ENCODE measurements around the gene CSNK1E. TPM values are rescaled to one million over a fixed set of nuclear protein-coding genes. Genes with fewer than 3 reads are reported as not detected.

CSNK1E gene
- total RNA-seq, 2 experiments from 2014 or later = 105 to 108 TPM

GRCh38 chr22:38262051-38262795 is 55.0 kb downstream of the CSNK1E start:
- peaks cover 32% of the 10 kb centered on the region for H3K4me1 Mint-ChIP-seq (ENCODE audit: low read depth)
- H3K9me3 Mint-ChIP-seq = no peaks in the 10 kb centered on the region
- H3K36me3 Mint-ChIP-seq (ENCODE audit: low read depth) = no peaks in the 10 kb centered on the region
- intact Hi-C loops (cut with micrococcal nuclease) = loop anchor here (1.0 kb wide), 2 partner anchors 91 to 310 kb away; no protein-coding TSS in a partner anchor
- DNase-seq = peak; percentile 60
- H3K27ac Mint-ChIP-seq = no peak overlapping the region
- CTCF ChIA-PET = no interaction called here
- H3K4me3 Mint-ChIP-seq = no peak overlapping the region
- H3K27me3 Mint-ChIP-seq (ENCODE audit: low read depth) = no peaks in the 10 kb centered on the region

- CTCF ChIA-PET = interaction anchor here (1.0 kb wide), 1 partner anchor 17 kb away, joined by 3 read pairs; no protein-coding TSS in a partner anchor
- H3K27me3 Mint-ChIP-seq (ENCODE audit: low read depth) = no peaks in the 10 kb centered on the region
- H3K4me3 Mint-ChIP-seq = no peak overlapping the region
- no peaks in the 10 kb centered on the region for H3K9me3 Mint-ChIP-seq
- peaks cover 25% of the 10 kb centered on the region for H3K4me1 Mint-ChIP-seq (ENCODE audit: low read depth)
- intact Hi-C loops (cut with micrococcal nuclease) = no loop called here
- H3K36me3 Mint-ChIP-seq (ENCODE audit: low read depth) = no peaks in the 10 kb centered on the region
- no peak overlapping the region for H3K27ac Mint-ChIP-seq
- DNase-seq = no peak
Measured at GRCh38 chr22:38260761-38261681, 56.2 kb downstream of the CSNK1E start.

DNA sequence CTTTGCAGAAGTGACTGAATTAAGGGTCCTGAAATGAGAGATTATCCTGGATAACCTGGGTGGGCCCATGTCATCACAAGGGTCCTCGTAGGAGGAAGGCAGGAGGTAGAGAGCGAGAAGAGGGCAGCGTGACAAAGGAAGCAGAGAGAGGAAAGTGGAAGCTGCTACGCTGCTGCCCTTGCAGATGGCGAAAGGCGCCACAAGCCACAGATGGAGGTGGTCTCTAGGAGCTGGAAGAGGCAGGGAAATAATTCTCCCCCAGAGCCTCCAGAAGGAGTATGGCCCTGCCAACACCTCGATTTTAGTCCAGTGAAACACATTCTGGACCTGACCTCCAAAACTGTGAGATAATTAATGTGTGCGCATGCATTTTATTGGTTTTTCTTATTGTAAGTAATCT is 57.9 kb downstream of the CSNK1E start:
- Mint-ChIP-seq H3K27ac (no peak overlapping the region), H3K9me3 (no peaks in the 10 kb centered on the region), H3K36me3 (ENCODE audit: low read depth) (no peaks in the 10 kb centered on the region), H3K27me3 (ENCODE audit: low read depth) (no peaks in the 10 kb centered on the region), H3K4me1 (ENCODE audit: low read depth) (peaks cover 22% of the 10 kb centered on the region), H3K4me3 (no peak overlapping the region)
- intact Hi-C loops (cut with micrococcal nuclease) = no loop called here
- no peak for DNase-seq
- CTCF ChIA-PET = no interaction called here

GRCh38 chr22:38258895-38259294 is 58.3 kb downstream of the CSNK1E start:
- H3K36me3 Mint-ChIP-seq (ENCODE audit: low read depth) = no peaks in the 10 kb centered on the region
- intact Hi-C loops (cut with micrococcal nuclease) = no loop called here
- CTCF ChIA-PET = no interaction called here
- no peak overlapping the region for H3K4me3 Mint-ChIP-seq
- no peak for DNase-seq
- peaks cover 22% of the 10 kb centered on the region for H3K4me1 Mint-ChIP-seq (ENCODE audit: low read depth)
- H3K27me3 Mint-ChIP-seq (ENCODE audit: low read depth) = no peaks in the 10 kb centered on the region
- H3K9me3 Mint-ChIP-seq = no peaks in the 10 kb centered on the region
- peak overlapping the region; percentile 46 for H3K27ac Mint-ChIP-seq

GRCh38 chr22:38257650-38258250 is 59.5 kb downstream of the CSNK1E start:
- Mint-ChIP-seq H3K4me1 (ENCODE audit: low read depth) (peaks cover 22% of the 10 kb centered on the region), H3K9me3 (no peaks in the 10 kb centered on the region), H3K27me3 (ENCODE audit: low read depth) (no peaks in the 10 kb centered on the region), H3K36me3 (ENCODE audit: low read depth) (no peaks in the 10 kb centered on the region), H3K27ac (no peak overlapping the region), H3K4me3 (no peak overlapping the region)
- DNase-seq = no peak
- intact Hi-C loops (cut with micrococcal nuclease) = no loop called here
- CTCF ChIA-PET = interaction anchor here (0.6 to 1.2 kb wide), 2 partner anchors 82 to 206 kb away, joined by 3 read pairs; no protein-coding TSS in a partner anchor

- CTCF ChIA-PET = interaction anchor here (0.6 to 1.2 kb wide), 2 partner anchors 83 to 205 kb away, joined by 3 read pairs; no protein-coding TSS in a partner anchor
- Mint-ChIP-seq H3K27ac (no peak overlapping the region), H3K9me3 (no peaks in the 10 kb centered on the region), H3K4me3 (no peak overlapping the region), H3K4me1 (ENCODE audit: low read depth) (peaks cover 19% of the 10 kb centered on the region), H3K36me3 (ENCODE audit: low read depth) (no peaks in the 10 kb centered on the region), H3K27me3 (ENCODE audit: low read depth) (no peaks in the 10 kb centered on the region)
- no peak for DNase-seq
- intact Hi-C loops (cut with micrococcal nuclease) = no loop called here
Measured at GRCh38 chr22:38257181-38257580, 60.1 kb downstream of the CSNK1E start.

GRCh38 chr22:38255697-38256096 is 61.5 kb downstream of the CSNK1E start:
- no peaks in the 10 kb centered on the region for H3K36me3 Mint-ChIP-seq (ENCODE audit: low read depth)
- CTCF ChIA-PET = interaction anchor here (0.6 to 1.1 kb wide), 2 partner anchors 12 to 14 kb away, joined by 4 read pairs; no protein-coding TSS in a partner anchor
- no peak overlapping the region for H3K27ac Mint-ChIP-seq
- H3K9me3 Mint-ChIP-seq = no peaks in the 10 kb centered on the region
- H3K4me3 Mint-ChIP-seq = no peak overlapping the region
- no peak for DNase-seq
- intact Hi-C loops (cut with micrococcal nuclease) = no loop called here
- H3K4me1 Mint-ChIP-seq (ENCODE audit: low read depth) = peaks cover 8% of the 10 kb centered on the region
- no peaks in the 10 kb centered on the region for H3K27me3 Mint-ChIP-seq (ENCODE audit: low read depth)

- Mint-ChIP-seq H3K9me3 (no peaks in the 10 kb centered on the region), H3K4me3 (no peak overlapping the region), H3K27ac (no peak overlapping the region), H3K27me3 (ENCODE audit: low read depth) (no peaks in the 10 kb centered on the region), H3K36me3 (ENCODE audit: low read depth) (no peaks in the 10 kb centered on the region), H3K4me1 (ENCODE audit: low read depth) (no peaks in the 10 kb centered on the region)
- intact Hi-C loops (cut with micrococcal nuclease) = no loop called here
- no peak for DNase-seq
- CTCF ChIA-PET = interaction anchor here (1.6 kb wide), 1 partner anchor 136 kb away, joined by 5 read pairs; no protein-coding TSS in a partner anchor
Measured at GRCh38 chr22:38251341-38251692, 65.9 kb downstream of the CSNK1E start.

DNA sequence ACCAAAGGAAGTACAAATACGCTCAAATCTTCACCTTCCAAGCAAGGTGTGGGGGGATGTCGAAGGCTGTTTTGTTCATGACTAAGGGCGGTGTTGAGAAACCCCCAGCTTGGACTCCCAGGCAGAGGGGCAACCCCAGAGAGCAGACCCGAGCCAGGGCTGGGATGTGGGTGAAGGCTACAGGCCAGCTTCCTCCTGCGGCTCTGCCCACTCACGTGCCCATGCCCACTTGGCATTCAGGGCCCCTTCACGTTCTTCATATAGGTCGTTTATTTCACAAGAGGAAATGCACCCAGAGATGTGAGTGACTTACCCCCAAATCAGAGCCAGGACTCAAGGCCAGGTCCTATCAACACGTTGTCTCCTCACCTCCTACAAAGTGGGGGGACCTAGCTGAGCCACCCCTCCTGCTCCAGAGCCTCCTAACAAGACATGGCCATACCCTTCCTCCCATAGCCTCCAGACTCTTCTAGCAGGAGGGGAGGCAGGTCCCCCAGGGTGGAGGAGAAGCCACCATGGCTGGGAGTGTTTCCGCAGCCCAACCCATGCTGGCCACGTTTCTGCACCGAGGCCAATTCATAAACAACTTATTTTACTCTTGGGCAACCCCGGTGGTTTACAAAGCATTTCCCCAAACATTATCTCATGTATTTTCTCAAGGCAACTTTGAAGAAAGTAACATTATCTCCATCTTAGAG is 66.4 kb downstream of the CSNK1E start:
- Mint-ChIP-seq H3K4me3 (no peak overlapping the region), H3K4me1 (ENCODE audit: low read depth) (no peaks in the 10 kb centered on the region), H3K36me3 (ENCODE audit: low read depth) (no peaks in the 10 kb centered on the region), H3K9me3 (no peaks in the 10 kb centered on the region), H3K27me3 (ENCODE audit: low read depth) (no peaks in the 10 kb centered on the region), H3K27ac (no peak overlapping the region)
- intact Hi-C loops (cut with micrococcal nuclease) = no loop called here
- CTCF ChIA-PET = no interaction called here
- DNase-seq = no peak

DNA sequence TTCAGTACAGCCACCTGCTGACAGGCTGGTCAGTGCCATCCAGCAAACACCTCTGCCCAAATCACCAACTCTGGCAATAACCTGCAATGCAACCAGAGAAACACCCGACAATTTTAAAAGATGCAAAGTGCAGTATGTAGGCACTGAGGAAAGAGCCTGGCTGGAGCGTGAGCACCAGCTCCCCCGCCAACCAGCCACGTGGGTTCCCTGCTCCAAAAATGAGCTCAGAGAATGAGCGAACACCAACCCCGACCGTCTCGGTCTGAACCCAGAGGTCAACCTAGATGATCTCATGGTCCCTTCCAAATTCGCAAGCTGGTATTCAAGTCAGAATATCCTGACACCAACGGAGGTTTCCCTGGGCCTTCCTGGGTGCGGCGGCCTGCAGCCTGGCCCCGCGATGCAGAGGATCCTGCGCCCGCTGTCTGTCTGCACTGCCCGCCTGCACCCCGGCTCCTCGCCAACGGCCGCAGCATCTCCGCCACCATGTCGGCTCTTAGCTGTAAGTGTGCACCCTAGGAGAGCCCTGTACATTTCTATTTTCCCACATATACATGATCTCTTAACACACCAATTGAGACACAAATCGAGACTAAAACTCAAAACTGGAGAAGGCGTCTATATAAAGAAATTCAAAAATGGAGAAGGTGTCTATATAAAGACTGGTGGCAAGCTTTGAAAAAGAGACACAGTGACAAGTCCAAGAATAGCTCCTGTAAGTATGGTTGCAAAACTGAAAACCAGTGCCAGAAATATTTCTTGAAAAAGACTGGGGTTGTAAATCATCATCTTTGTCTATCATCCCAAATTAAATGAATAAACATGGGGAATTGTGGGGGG is 67.2 kb downstream of the CSNK1E start:
- H3K4me1 Mint-ChIP-seq (ENCODE audit: low read depth) = no peaks in the 10 kb centered on the region
- H3K27ac Mint-ChIP-seq = no peak overlapping the region
- no peak for DNase-seq
- intact Hi-C loops (cut with micrococcal nuclease) = no loop called here
- no peak overlapping the region for H3K4me3 Mint-ChIP-seq
- no peaks in the 10 kb centered on the region for H3K9me3 Mint-ChIP-seq
- H3K36me3 Mint-ChIP-seq (ENCODE audit: low read depth) = no peaks in the 10 kb centered on the region
- no peaks in the 10 kb centered on the region for H3K27me3 Mint-ChIP-seq (ENCODE audit: low read depth)
- CTCF ChIA-PET = interaction anchor here (0.9 kb wide), 1 partner anchor 19 kb away, joined by 3 read pairs; no protein-coding TSS in a partner anchor

GRCh38 chr22:38249301-38249700 is 67.9 kb downstream of the CSNK1E start:
- intact Hi-C loops (cut with micrococcal nuclease) = no loop called here
- H3K4me3 Mint-ChIP-seq = no peak overlapping the region
- H3K27ac Mint-ChIP-seq = no peak overlapping the region
- H3K9me3 Mint-ChIP-seq = no peaks in the 10 kb centered on the region
- no peak for DNase-seq
- CTCF ChIA-PET = interaction anchor here (0.9 kb wide), 1 partner anchor 18 kb away, joined by 3 read pairs; no protein-coding TSS in a partner anchor
- no peaks in the 10 kb centered on the region for H3K36me3 Mint-ChIP-seq (ENCODE audit: low read depth)
- no peaks in the 10 kb centered on the region for H3K4me1 Mint-ChIP-seq (ENCODE audit: low read depth)
- H3K27me3 Mint-ChIP-seq (ENCODE audit: low read depth) = no peaks in the 10 kb centered on the region

Measured in activated naive CD4-positive, alpha-beta T cell treated with anti-CD3 and anti-CD28 coated beads for 36 hours (primary cell).